Prostate gland (tissue), 2 donors: ENCODE data around the gene PCF11.

ENCODE experiments used
- POLR2A ChIP-seq: fragments of 450-650 bp; IDR thresholded peaks from one replicate; pipeline ENCODE4 v1.6.1; 2016; ENCODE audit warnings: antibody characterized with exemption, mild to moderate bottlenecking
- TF ChIP-seq, protein P1 (sequence below), 4 experiments: fragments of 200-600 bp in 2 of 4; fragments of 450-650 bp in 2 of 4; sonication (generic) in 2 of 4; IDR thresholded peaks; 1 replicate in 3 of 4; 2 replicates in 1 of 4; pipeline ENCODE4 v1.5.1; 2016 to 2019; ENCODE audit warnings: antibody characterized with exemption in 4 of 4, mild to moderate bottlenecking in 2 of 4, moderate library complexity in 2 of 4

DNA sequence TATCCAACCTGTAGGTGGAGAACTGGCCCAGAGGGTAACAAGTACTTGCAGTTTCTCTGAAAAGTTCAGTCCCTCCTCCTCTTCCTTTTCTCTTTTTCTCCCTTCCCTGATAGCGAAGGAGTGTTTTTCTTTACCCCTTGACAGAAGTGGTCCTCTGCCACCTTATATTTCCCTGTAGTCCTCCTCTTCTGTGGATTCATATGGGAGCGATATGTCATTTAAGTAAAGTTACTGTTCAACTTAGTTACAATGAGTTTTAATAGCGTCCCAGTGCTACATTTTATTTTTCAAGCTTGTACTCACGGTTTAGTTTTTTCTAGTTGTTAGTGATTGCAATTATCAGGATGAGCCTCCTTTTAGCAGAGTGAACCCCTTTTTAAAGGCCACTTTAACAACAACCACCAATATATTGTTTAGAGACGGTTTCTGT is 1.4 kb downstream of the PCF11 start:
- TF ChIP-seq, protein P1, sequence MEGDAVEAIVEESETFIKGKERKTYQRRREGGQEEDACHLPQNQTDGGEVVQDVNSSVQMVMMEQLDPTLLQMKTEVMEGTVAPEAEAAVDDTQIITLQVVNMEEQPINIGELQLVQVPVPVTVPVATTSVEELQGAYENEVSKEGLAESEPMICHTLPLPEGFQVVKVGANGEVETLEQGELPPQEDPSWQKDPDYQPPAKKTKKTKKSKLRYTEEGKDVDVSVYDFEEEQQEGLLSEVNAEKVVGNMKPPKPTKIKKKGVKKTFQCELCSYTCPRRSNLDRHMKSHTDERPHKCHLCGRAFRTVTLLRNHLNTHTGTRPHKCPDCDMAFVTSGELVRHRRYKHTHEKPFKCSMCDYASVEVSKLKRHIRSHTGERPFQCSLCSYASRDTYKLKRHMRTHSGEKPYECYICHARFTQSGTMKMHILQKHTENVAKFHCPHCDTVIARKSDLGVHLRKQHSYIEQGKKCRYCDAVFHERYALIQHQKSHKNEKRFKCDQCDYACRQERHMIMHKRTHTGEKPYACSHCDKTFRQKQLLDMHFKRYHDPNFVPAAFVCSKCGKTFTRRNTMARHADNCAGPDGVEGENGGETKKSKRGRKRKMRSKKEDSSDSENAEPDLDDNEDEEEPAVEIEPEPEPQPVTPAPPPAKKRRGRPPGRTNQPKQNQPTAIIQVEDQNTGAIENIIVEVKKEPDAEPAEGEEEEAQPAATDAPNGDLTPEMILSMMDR (IDR thresholded peaks at IDR 0.05): peak in 1 of 4 experiments; percentile 14
- TF ChIP-seq POLR2A: no peak
